NT2/D1 (cell line): ENCODE results near the gene SDK1.

ENCODE experiments used
- SUZ12 ChIP-seq: IDR thresholded peaks from 2 replicates; pipeline ENCODE4 v1.6.1; 2011; ENCODE audit not compliant: insufficient read length, insufficient read depth; ENCODE audit errors: extremely low read depth
- YY1 ChIP-seq: IDR thresholded peaks from 2 replicates; pipeline ENCODE4 v1.6.1; 2011; ENCODE audit not compliant: insufficient read length, insufficient read depth

- TF ChIP-seq YY1 (no peak), SUZ12 (no peak)
These were observed 862.0 kb downstream of the SDK1 start for GRCh38 chr7:4162884-4163564.
